HEK293T (cell line): ENCODE data around the gene IZUMO2.

ENCODE experiments used
- CTCF ChIA-PET: fragments of 350-600 bp; formaldehyde crosslinking; extraction: SDS; loops from one replicate; lab custom pipeline; 2021; ENCODE audit warnings: antibody characterized with exemption, inconsistent platforms; lab: Yijun Ruan, JAX
- POLR2A ChIA-PET: fragments of 350-600 bp; formaldehyde crosslinking; extraction: SDS; loops from one replicate; lab custom pipeline; 2020; ENCODE audit warnings: antibody characterized with exemption, inconsistent platforms; lab: Yijun Ruan, JAX
- DNase-seq: peaks from one replicate; pipeline ENCODE4 v3.0.0; 2012; ENCODE audit warnings: mixed read lengths; ENCODE audit errors: extremely low spot score
- ARNT ChIP-seq: fragments of 450-650 bp; IDR thresholded peaks from 2 replicates; pipeline ENCODE4 v1.6.1; 2017; ENCODE audit warnings: mild to moderate bottlenecking
- BHLHE40 ChIP-seq: fragments of 450-650 bp; IDR thresholded peaks from 2 replicates; pipeline ENCODE4 v1.6.1; 2016; ENCODE audit warnings: mild to moderate bottlenecking, moderate library complexity, borderline replicate concordance
- CTBP1 ChIP-seq: fragments of 450-650 bp; IDR thresholded peaks from 2 replicates; pipeline ENCODE4 v1.6.1; 2016; ENCODE audit warnings: borderline replicate concordance
- ELF4 ChIP-seq: fragments of 450-650 bp; IDR thresholded peaks from 2 replicates; pipeline ENCODE4 v1.6.1; 2017; ENCODE audit warnings: antibody characterized with exemption
- FOXA1 ChIP-seq: fragments of 450-650 bp; IDR thresholded peaks from 2 replicates; pipeline ENCODE4 v1.6.1; 2016; ENCODE audit warnings: mild to moderate bottlenecking
- FOXK2 ChIP-seq: fragments of 450-650 bp; IDR thresholded peaks from 2 replicates; pipeline ENCODE4 v1.6.1; 2016; ENCODE audit warnings: mild to moderate bottlenecking
- FOXM1 ChIP-seq: fragments of 450-650 bp; IDR thresholded peaks from 2 replicates; pipeline ENCODE4 v1.6.1; 2017; ENCODE audit warnings: mild to moderate bottlenecking, borderline replicate concordance
- HDGF ChIP-seq: fragments of 450-650 bp; IDR thresholded peaks from 2 replicates; pipeline ENCODE4 v1.6.1; 2017; ENCODE audit warnings: antibody characterized with exemption, borderline replicate concordance
- L3MBTL2 ChIP-seq: fragments of 450-650 bp; conservative IDR thresholded peaks from 2 replicates; pipeline ENCODE4 v1.6.1; 2016; ENCODE audit warnings: mild to moderate bottlenecking
- LEF1 ChIP-seq: fragments of 450-650 bp; IDR thresholded peaks from 2 replicates; pipeline ENCODE4 v1.6.1; 2017; ENCODE audit warnings: mild to moderate bottlenecking, borderline replicate concordance
- NFRKB ChIP-seq: fragments of 450-650 bp; IDR thresholded peaks from 2 replicates; pipeline ENCODE4 v1.6.1; 2016; ENCODE audit warnings: mild to moderate bottlenecking, moderate library complexity
- PKNOX1 ChIP-seq: fragments of 450-650 bp; IDR thresholded peaks from 2 replicates; pipeline ENCODE4 v1.6.1; 2016
- SP1 ChIP-seq: fragments of 450-650 bp; IDR thresholded peaks from 2 replicates; pipeline ENCODE4 v1.6.1; 2017
- SUZ12 ChIP-seq: fragments of 450-650 bp; IDR thresholded peaks from 2 replicates; pipeline ENCODE4 v1.6.1; 2016; ENCODE audit warnings: mild to moderate bottlenecking
- TARDBP ChIP-seq: fragments of 450-650 bp; IDR thresholded peaks from 2 replicates; pipeline ENCODE4 v1.6.1; 2016
- ZNF384 ChIP-seq: fragments of 450-650 bp; IDR thresholded peaks from 2 replicates; pipeline ENCODE4 v1.6.1; 2016

The IZUMO2 gene

GRCh38 chr19:50175924-50176323 is 12.8 kb upstream of the IZUMO2 start:
- DNase-seq = no peak
- POLR2A ChIA-PET = no interaction called here
- CTCF ChIA-PET = interaction anchor here (0.6 kb wide), 1 partner anchor 11 kb away, joined by 3 read pairs; no protein-coding TSS in a partner anchor
- TF ChIP-seq SP1 = no peak
- TF ChIP-seq FOXA1 = no peak
- TF ChIP-seq CTBP1 = no peak
- no peak for TF ChIP-seq BHLHE40
- no peak for TF ChIP-seq L3MBTL2
- TF ChIP-seq PKNOX1 = no peak
- no peak for TF ChIP-seq HDGF
- TF ChIP-seq FOXK2 = no peak
- TF ChIP-seq LEF1 = no peak
- TF ChIP-seq FOXM1 = no peak
- no peak for TF ChIP-seq ELF4
- no peak for TF ChIP-seq TARDBP
- TF ChIP-seq SUZ12 = no peak
- TF ChIP-seq ARNT = no peak
- TF ChIP-seq ZNF384 = no peak
- TF ChIP-seq NFRKB = no peak

- ChIA-PET POLR2A (no interaction called here), CTCF (no interaction called here)
- DNase-seq = no peak
- TF ChIP-seq ELF4 = no peak
- TF ChIP-seq SUZ12 = no peak
- no peak for TF ChIP-seq CTBP1
- TF ChIP-seq SP1 = no peak
- TF ChIP-seq HDGF = no peak
- no peak for TF ChIP-seq LEF1
- TF ChIP-seq FOXK2 = no peak
- no peak for TF ChIP-seq TARDBP
- no peak for TF ChIP-seq PKNOX1
- no peak for TF ChIP-seq NFRKB
Observed at GRCh38 chr19:50174100-50174793, 11.2 kb upstream of the IZUMO2 start.

GRCh38 chr19:50173127-50173526 is 10.0 kb upstream of the IZUMO2 start:
- TF ChIP-seq PKNOX1 (no peak), LEF1 (no peak), SUZ12 (no peak)
- POLR2A ChIA-PET = no interaction called here
- CTCF ChIA-PET = interaction anchor here (1.0 kb wide), 1 partner anchor 11 kb away, joined by 5 read pairs; no protein-coding TSS in a partner anchor
- DNase-seq = peak; percentile 26

- POLR2A ChIA-PET = no interaction called here
- CTCF ChIA-PET = interaction anchor here (1.0 kb wide), 1 partner anchor 11 kb away, joined by 5 read pairs; no protein-coding TSS in a partner anchor
- no peak for TF ChIP-seq FOXA1
- no peak for TF ChIP-seq NFRKB
- TF ChIP-seq ZNF384 = no peak
- no peak for TF ChIP-seq SP1
- no peak for TF ChIP-seq LEF1
- no peak for TF ChIP-seq FOXK2
- TF ChIP-seq BHLHE40 = no peak
Observed at GRCh38 chr19:50172726-50173125, 9.6 kb upstream of the IZUMO2 start.

GRCh38 chr19:50171752-50172151 is 8.7 kb upstream of the IZUMO2 start:
- ChIA-PET CTCF (no interaction called here), POLR2A (no interaction called here)
- DNase-seq = no peak
- TF ChIP-seq PKNOX1 = no peak
- no peak for TF ChIP-seq HDGF
- TF ChIP-seq TARDBP = no peak
- TF ChIP-seq LEF1 = no peak
- no peak for TF ChIP-seq FOXA1
- no peak for TF ChIP-seq BHLHE40
- TF ChIP-seq SP1 = no peak
- no peak for TF ChIP-seq NFRKB
- no peak for TF ChIP-seq ELF4
- TF ChIP-seq FOXM1 = no peak
- no peak for TF ChIP-seq ZNF384
- TF ChIP-seq ARNT = no peak
- no peak for TF ChIP-seq CTBP1
- TF ChIP-seq L3MBTL2 = no peak
- no peak for TF ChIP-seq SUZ12
- TF ChIP-seq FOXK2 = no peak

More at GRCh38 chr19:50172726-50173125, 9.6 kb upstream of the IZUMO2 start:
- DNase-seq = no peak

GRCh38 chr19:50167314-50167721 is 4.2 kb upstream of the IZUMO2 start:
- peak; percentile 28 for DNase-seq
- ChIA-PET POLR2A (no interaction called here), CTCF (interaction anchor here (0.7 kb wide), 1 partner anchor 628 kb away, joined by 3 read pairs; no protein-coding TSS in a partner anchor)
- TF ChIP-seq TARDBP (no peak), PKNOX1 (peak; percentile 27; the same call in 1 of the 2 replicates)
